ENCODE data around the gene CHIT1. TPM values are rescaled to one million over a fixed set of nuclear protein-coding genes. Genes with fewer than 3 reads are reported as not detected.

CHIT1 gene
- total RNA-seq = not detected in 2 replicates

- DNase-seq (ENCODE audit: low read depth in 2 of 2) = no peak
Observed at GRCh38 chr1:203229471-203230135, at the start of gene CHIT1. Gene CHIT1, minus strand, starts transcription at chr1:203229673. Its CDS starts 37 bp downstream, at chr1:203229636.

- no peak for DNase-seq (ENCODE audit: low read depth in 2 of 2)
Observed at GRCh38 chr1:203278885-203279406, 49.5 kb upstream of the CHIT1 start.

- DNase-seq (ENCODE audit: low read depth in 2 of 2) = peak in 1 of 2 donors; percentile 36
Observed at GRCh38 chr1:203278082-203278884, 48.8 kb upstream of the CHIT1 start.

GRCh38 chr1:203276916-203277545, 47.6 kb upstream of the CHIT1 start:
- no peak for DNase-seq (ENCODE audit: low read depth in 2 of 2)

- DNase-seq (ENCODE audit: low read depth in 2 of 2) = no peak
Observed at GRCh38 chr1:203276408-203276807, 46.9 kb upstream of the CHIT1 start.

- no peak for DNase-seq (ENCODE audit: low read depth in 2 of 2)
Observed at GRCh38 chr1:203275656-203276272, 46.3 kb upstream of the CHIT1 start.

- DNase-seq (ENCODE audit: low read depth in 2 of 2) = no peak
Observed at GRCh38 chr1:203274603-203275381, 45.3 kb upstream of the CHIT1 start.

GRCh38 chr1:203273869-203274602, 44.6 kb upstream of the CHIT1 start:
- DNase-seq (ENCODE audit: low read depth in 2 of 2) = no peak

DNA sequence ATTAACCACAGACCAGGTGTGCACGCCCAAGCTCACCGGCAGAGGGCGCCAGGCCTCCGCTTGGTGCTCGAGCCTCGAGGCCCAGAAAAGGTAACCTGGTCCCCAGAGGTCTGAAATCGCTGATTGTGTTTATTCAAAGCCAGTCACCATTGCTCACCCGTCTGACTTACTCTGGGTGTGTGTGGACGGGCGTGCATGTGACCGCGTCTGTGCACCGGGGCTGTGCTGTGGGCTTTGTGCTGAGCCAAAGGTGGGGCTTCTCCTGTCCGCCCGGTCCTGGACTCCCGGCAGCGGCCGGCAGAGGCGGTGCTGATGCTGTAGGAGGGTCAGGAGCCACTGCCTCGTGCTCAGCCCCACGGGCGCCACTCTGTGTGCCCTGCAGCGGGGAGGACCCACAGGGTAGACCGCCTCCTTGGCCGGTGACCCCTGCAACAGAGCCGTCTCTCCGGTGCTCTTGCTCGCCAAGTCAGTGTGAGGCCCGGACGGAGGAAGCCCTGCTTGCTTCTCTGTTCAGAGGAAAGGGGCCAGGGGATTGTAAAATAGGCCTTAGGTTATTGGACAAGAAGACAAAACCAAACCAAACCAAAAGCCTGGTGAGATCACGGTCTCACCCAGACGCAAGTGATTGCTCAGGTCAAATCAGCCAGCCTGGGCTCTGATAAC, 43.9 kb upstream of the CHIT1 start:
- peak; percentile 62 to 81 for DNase-seq (ENCODE audit: low read depth in 2 of 2)

DNA sequence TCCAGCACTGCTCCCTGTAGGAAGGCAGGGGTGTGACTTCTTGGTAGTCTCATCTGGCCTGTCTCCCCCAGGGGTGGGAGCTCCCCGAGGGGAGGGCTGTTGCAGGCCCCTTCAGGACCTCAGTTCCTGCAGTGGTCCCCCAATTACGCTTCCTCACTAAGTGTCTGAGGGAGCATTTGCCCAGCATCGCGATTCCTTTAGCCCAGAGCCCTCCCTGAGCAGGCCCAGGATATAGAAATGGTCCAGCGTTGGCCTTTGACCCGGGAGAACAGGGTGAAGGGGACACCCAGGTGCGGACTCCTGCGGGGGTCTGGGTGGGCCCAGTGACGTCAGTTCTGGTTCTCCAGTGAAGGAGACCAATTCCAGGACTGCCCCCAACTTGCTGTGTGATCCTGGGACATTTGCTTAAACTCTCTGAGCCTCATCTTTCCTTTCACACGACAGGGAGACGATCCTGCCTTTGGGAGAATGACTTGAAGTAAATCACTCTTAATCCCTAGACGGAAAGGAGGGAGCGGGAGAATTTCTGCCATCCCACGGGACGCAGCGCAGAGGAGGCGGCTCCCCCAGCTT, 43.2 kb upstream of the CHIT1 start:
- DNase-seq (ENCODE audit: low read depth in 2 of 2) = no peak

DNA sequence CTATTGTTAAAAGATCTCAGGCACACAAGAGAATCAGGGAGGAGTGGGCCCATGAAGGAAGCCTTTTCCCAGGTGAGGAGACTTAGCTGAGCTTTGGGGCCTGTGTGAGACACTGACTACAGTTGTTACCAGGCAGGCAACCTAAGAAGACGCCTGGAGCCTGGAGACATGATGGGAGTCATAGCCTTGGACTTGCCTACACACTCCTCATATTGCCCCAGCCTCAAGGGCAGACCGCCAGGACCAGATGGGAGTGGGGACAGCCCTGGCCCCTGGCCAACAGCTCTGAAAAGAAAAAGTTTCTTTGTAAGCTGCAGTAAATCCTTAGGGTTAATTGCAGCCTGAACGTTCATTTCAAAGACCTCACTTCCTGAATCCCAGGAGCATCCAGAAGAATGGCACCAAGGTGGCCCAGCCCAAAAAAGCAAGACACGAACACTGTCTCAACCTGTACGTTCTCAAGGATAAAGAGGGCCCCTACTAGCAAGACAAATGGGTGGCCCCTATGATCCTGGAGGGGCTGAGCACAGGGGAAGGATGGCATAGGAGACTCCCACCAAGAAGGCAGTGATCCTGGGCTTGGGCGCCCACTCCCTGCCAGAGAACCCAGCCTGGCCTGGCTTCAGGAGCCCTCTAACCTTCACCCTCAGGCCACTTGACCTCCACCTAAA, 42.6 kb upstream of the CHIT1 start:
- DNase-seq (ENCODE audit: low read depth in 2 of 2) = no peak

DNA sequence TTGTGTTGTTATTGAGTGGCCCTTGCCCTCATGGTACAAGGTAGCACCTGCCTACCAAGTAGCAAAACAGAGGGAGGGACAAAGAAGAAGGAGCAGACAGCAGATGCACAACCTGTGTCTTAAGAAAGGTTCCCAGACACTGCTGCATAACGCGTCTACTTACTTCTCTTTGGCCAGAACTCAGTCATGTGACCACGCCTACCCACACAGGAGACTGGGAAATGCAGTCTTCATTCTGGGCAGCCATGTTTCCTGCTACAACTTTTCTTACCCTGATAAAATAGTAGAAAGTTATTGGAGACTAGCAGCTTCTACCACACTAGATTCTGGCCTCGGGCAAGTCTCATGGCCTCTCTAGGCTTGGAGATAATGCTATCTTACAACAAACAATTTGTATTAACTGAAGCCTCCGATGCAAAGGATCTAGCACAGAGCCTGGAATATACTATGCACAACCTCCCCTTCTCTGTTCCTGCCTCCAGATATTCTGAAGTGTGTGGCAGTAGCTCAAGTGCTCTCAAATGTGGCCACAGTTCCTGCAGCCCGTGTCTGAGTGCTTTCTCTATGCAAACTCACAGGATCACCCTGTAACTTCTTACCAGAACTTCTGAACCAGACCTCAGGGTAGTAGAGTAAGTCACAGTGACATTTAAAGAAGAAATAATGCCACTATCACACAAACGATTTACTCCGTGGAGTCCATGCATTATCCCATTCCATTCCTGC, 41.7 kb upstream of the CHIT1 start:
- peak in 1 of 2 donors; percentile 64 for DNase-seq (ENCODE audit: low read depth in 2 of 2)

DNA sequence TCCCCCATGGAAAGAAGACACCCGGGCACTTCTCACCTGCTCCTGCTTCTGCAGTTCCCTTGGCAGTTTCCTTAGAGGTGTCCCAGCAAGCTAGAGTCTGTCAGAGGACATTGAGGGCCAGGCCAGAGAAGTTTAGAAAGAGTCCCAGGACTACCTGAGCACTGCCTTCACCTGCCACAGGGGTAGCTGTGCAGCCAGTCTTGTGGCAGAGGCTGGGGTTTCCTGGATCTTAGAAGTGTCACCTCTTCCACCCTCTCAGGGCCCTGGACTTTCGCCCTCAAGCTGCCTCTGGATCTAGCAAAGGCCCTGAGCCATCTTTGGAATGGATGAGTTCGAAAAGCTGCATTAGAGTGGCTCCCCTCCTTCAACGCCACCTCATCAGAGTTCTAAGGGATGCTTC, 41.0 kb upstream of the CHIT1 start:
- no peak for DNase-seq (ENCODE audit: low read depth in 2 of 2)

GRCh38 chr1:203269654-203270020, 40.2 kb upstream of the CHIT1 start:
- no peak for DNase-seq (ENCODE audit: low read depth in 2 of 2)

DNA sequence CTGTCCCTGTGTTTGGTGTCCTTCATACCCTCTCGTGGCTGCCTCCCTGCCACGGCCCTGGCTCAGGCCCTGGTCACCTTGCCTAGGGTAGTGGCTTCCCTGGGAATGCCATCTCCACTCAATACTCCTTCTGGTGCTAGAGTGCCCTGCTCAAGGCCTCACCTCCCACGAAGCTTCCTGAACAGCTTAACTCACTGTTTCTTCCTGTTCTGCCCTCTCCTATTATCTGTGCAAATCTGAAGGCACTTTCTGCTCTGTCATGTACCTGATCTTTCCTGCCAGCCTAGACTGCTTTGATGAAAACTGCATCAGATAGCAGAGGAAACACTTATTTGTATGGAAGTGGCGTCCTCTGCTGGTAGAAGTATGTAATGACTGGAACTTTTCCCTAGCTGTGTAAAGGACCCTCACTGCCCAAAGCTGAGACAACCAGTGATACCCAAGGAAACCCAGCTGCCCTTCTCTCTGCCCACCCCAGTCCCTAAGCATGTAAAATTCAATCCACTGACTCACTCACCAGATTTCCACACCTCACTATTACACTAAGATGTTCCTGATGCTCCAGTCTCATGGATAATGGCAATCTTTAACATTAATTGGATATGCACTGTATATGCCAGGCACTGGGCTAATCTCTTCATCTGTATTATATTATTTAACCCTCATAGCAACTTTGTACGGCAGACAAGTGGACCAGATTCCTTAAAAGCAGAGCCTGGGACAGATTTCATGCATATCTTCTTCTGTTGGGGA, 39.6 kb upstream of the CHIT1 start:
- peak; percentile 56 to 77 for DNase-seq (ENCODE audit: low read depth in 2 of 2)

- no peak for DNase-seq (ENCODE audit: low read depth in 2 of 2)
Observed at GRCh38 chr1:203267912-203268311, 38.4 kb upstream of the CHIT1 start.

- DNase-seq (ENCODE audit: low read depth in 2 of 2) = peak; percentile 60 to 81
Observed at GRCh38 chr1:203267347-203267846, 37.9 kb upstream of the CHIT1 start.
